Neuronal stem cell (in vitro differentiated cells): ENCODE results near the gene LGALS3. TPM values are rescaled to one million over a fixed set of nuclear protein-coding genes. Genes with fewer than 3 reads are reported as not detected.
"Not testable (repeated sequence)": the region's sequence is repeated elsewhere in the genome, so short reads cannot be mapped to it uniquely, and the experiment has no call there.

ENCODE experiments used
- DNase-seq: peaks from one replicate; pipeline ENCODE4 v3.0.0-alpha.2; 2013; ENCODE audit warnings: low spot score
- H2AFZ ChIP-seq: one replicate; pipeline ENCODE4 v1.6.1; 2013; ENCODE audit warnings: mild to moderate bottlenecking, low read length, inconsistent platforms
- H2AK5ac ChIP-seq: 2 replicates; pipeline ENCODE4 v1.6.1; 2013; ENCODE audit warnings: low read depth, mild to moderate bottlenecking, inconsistent platforms, low read length, moderate library complexity, mixed read lengths
- H2BK120ac ChIP-seq: 2 replicates; pipeline ENCODE4 v1.6.1; 2013; ENCODE audit warnings: low read depth, mild to moderate bottlenecking, inconsistent platforms, low read length, moderate library complexity, mixed read lengths
- H2BK12ac ChIP-seq: one replicate; pipeline ENCODE4 v1.6.1; 2013; ENCODE audit warnings: low read length, inconsistent platforms
- H2BK15ac ChIP-seq: 2 replicates; pipeline ENCODE4 v1.6.1; 2013; ENCODE audit warnings: mild to moderate bottlenecking, low read length, inconsistent platforms, mixed read lengths
- H2BK5ac ChIP-seq: one replicate; pipeline ENCODE4 v1.6.1; 2013; ENCODE audit warnings: inconsistent platforms, mild to moderate bottlenecking, low read length, moderate library complexity
- H3K14ac ChIP-seq: one replicate; pipeline ENCODE4 v1.6.1; 2013; ENCODE audit warnings: low read length, inconsistent platforms
- H3K18ac ChIP-seq: 2 replicates; pipeline ENCODE4 v1.6.1; 2013; ENCODE audit warnings: low read length, inconsistent platforms
- H3K23ac ChIP-seq: 2 replicates; pipeline ENCODE4 v1.6.1; 2013; ENCODE audit warnings: low read depth, mild to moderate bottlenecking, mixed read lengths, low read length, inconsistent platforms; ENCODE audit not compliant: poor library complexity
- H3K27ac ChIP-seq: replicated peaks from 3 replicates; pipeline ENCODE4 v1.5.1; 2013; ENCODE audit warnings: low read length, inconsistent platforms
- H3K27me3 ChIP-seq, 3 experiments: 2 replicates each; pipeline ENCODE4 v1.6.1; 2013; ENCODE audit warnings: low read length in 3 of 3, mild to moderate bottlenecking in 2 of 3, inconsistent platforms in 1 of 3, low read depth in 1 of 3, mixed read lengths in 1 of 3, moderate library complexity in 1 of 3; ENCODE audit not compliant: control insufficient read depth in 3 of 3, insufficient read depth in 3 of 3
- H3K36me3 ChIP-seq, 2 donors: replicated peaks in 1 of 2; 2 replicates each; pipeline ENCODE4 v1.6.1; 2013; ENCODE audit warnings: low read length in 2 of 2; ENCODE audit not compliant: control insufficient read depth in 2 of 2, insufficient read depth in 2 of 2
- H3K4ac ChIP-seq: 2 replicates; pipeline ENCODE4 v1.6.1; 2013; ENCODE audit warnings: inconsistent platforms, mild to moderate bottlenecking, low read length, moderate library complexity
- H3K4me1 ChIP-seq, 2 donors: 1 replicate in 1 of 2; 2 replicates in 1 of 2; pipeline ENCODE4 v1.6.1; 2013; ENCODE audit warnings: low read length in 2 of 2, low read depth in 1 of 2; ENCODE audit not compliant: control insufficient read depth in 2 of 2, insufficient read depth in 1 of 2
- H3K4me2 ChIP-seq: one replicate; pipeline ENCODE4 v1.6.1; 2013; ENCODE audit warnings: mild to moderate bottlenecking, low read length, inconsistent platforms; ENCODE audit not compliant: insufficient read depth, poor library complexity, severe bottlenecking
- H3K4me3 ChIP-seq, 2 donors: 2 replicates each; pipeline ENCODE4 v1.5.1; 2013; ENCODE audit warnings: low read length in 2 of 2, mild to moderate bottlenecking in 2 of 2, inconsistent platforms in 1 of 2, moderate library complexity in 1 of 2
- H3K79me1 ChIP-seq: one replicate; pipeline ENCODE4 v1.6.1; 2013; ENCODE audit warnings: low read depth, mild to moderate bottlenecking, inconsistent platforms, low read length, moderate library complexity
- H3K9ac ChIP-seq: one replicate; pipeline ENCODE4 v1.6.1; 2013; ENCODE audit warnings: mild to moderate bottlenecking, low read depth, low read length, inconsistent platforms; ENCODE audit not compliant: poor library complexity
- H3K9me3 ChIP-seq, 2 donors: replicated peaks in 1 of 2; 2 replicates each; pipeline versions ENCODE3 to v1.6.1; 2013; ENCODE audit warnings: low read length in 2 of 2, mild to moderate bottlenecking in 2 of 2, inconsistent platforms in 1 of 2, low read depth in 1 of 2, mixed read lengths in 1 of 2, moderate library complexity in 1 of 2; ENCODE audit not compliant: control insufficient read depth in 2 of 2, insufficient read depth in 1 of 2
- H4K8ac ChIP-seq: one replicate; pipeline ENCODE4 v1.6.1; 2013; ENCODE audit warnings: low read depth, mild to moderate bottlenecking, inconsistent platforms, low read length, moderate library complexity
- H4K91ac ChIP-seq: one replicate; pipeline ENCODE4 v1.6.1; 2013; ENCODE audit warnings: low read length, low read depth, mild to moderate bottlenecking, inconsistent platforms; ENCODE audit not compliant: poor library complexity
- WGBS, 2 donors: extraction: QIAGEN DNeasy Blood & Tissue Kit; methylation state at CpG; one replicate each; pipeline ENCODE4 v1.1.7; 2013; ENCODE audit warnings: missing lambda C conversion rate in 2 of 2, mixed read lengths in 1 of 2; ENCODE audit not compliant: insufficient read length in 2 of 2, insufficient replicate concordance in 1 of 2; ENCODE audit errors: extremely low coverage in 2 of 2; 5-methylcytosine and 5-hydroxymethylcytosine counted together
- polyA plus RNA-seq, 2 experiments: library from polyadenylated mRNA; stranded (reverse); fragments of 200-250 nt; gene quantifications; one replicate each; pipeline ENCODE4 v1.2.3, GENCODE V29; 2013

LGALS3 gene
- polyA plus RNA-seq (2013, experiment 1 of 2): 2.4 TPM
- 3.1 TPM for polyA plus RNA-seq (2013, experiment 2 of 2)

DNA sequence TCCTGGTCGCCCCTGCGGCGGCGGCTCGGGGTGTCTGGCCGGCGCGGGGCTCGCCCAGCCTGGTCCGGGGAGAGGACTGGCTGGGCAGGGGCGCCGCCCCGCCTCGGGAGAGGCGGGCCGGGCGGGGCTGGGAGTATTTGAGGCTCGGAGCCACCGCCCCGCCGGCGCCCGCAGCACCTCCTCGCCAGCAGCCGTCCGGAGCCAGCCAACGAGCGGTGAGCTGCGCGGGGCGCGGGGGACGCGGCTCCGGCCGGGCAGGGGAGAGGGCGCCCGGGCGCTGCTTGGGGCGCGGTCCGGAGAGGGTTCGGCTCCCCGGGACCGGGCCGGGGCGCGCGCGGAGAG is at the start of gene LGALS3:
Gene LGALS3 (plus strand): TSS at position 167 of the 342 bp plus-strand sequence. CDS start 8,122 bp downstream, outside the sequence.
- Histone ChIP-seq H2BK120ac (no peak within 1 kb of the TSS), H3K79me1 (no peaks in the 10 kb centered on the region)
- no CpG with 5 or more reads among the region's 50 CpGs for WGBS, 2 donors

DNA sequence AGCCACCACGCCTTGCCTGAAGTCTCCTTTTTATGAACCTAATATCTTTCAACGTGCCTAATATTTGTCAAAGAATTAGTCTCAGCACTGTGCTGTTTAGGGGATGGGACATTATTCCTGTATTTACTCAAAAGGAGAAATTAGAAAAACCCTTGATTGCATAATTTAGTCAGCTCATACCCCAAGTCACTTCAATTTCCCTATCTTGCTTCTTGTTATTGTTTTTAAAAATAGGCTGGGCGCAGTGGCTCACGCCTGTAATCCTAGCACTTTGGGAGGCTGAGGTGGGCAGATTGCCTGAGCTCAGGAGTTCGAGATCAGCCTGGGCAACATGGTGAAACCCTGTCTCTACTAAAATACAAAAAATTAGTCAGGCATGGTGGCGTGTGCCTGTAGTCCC is 49.1 kb upstream of the LGALS3 start:
- not testable (repeated sequence) for H3K23ac ChIP-seq, H3K4me3 ChIP-seq, H4K91ac ChIP-seq, H3K4me1 ChIP-seq, H2BK120ac ChIP-seq, H3K18ac ChIP-seq, H3K79me1 ChIP-seq, H3K27ac ChIP-seq, H2BK12ac ChIP-seq, H3K14ac ChIP-seq, H3K9ac ChIP-seq, H2AFZ ChIP-seq, H2BK15ac ChIP-seq, H2AK5ac ChIP-seq, H3K36me3 ChIP-seq, DNase-seq, H2BK5ac ChIP-seq, H3K4ac ChIP-seq, H4K8ac ChIP-seq, H3K27me3 ChIP-seq, H3K9me3 ChIP-seq, H3K4me2 ChIP-seq
- WGBS, 2 donors: no CpG with 5 or more reads among the region's 6 CpGs

More for the DNA sequence above, at the start of gene LGALS3:
- Histone ChIP-seq H2BK15ac (no peak within 1 kb of the TSS), H3K4me1 (peaks cover 3 to 6% of the 10 kb centered on the region in 2 donors), H3K36me3 (peaks cover 0 to under 1% of the 10 kb centered on the region in 2 donors), H3K23ac (peak within 1 kb of the TSS; percentile 61), H3K14ac (no peak within 1 kb of the TSS), H2AK5ac (no peak within 1 kb of the TSS), H3K4me2 (peak within 1 kb of the TSS; percentile 91), H3K9me3 (no peaks in the 10 kb centered on the region), H2BK5ac (peak within 1 kb of the TSS; percentile 25), H4K8ac (no peak within 1 kb of the TSS), H2BK12ac (no peak within 1 kb of the TSS), H3K4me3 (peak within 1 kb of the TSS in 1 of 2 donors; percentile 78), H2AFZ (no peak within 1 kb of the TSS), H3K4ac (no peak within 1 kb of the TSS), H3K9ac (peak within 1 kb of the TSS; percentile 75), H3K27ac (no peak within 1 kb of the TSS), H3K18ac (peak within 1 kb of the TSS; percentile 80), H3K27me3 (peaks cover 0 to 18% (median 3%) of the 10 kb centered on the region in 3 experiments), H4K91ac (no peak within 1 kb of the TSS)
- peak; percentile 37 for DNase-seq

DNA sequence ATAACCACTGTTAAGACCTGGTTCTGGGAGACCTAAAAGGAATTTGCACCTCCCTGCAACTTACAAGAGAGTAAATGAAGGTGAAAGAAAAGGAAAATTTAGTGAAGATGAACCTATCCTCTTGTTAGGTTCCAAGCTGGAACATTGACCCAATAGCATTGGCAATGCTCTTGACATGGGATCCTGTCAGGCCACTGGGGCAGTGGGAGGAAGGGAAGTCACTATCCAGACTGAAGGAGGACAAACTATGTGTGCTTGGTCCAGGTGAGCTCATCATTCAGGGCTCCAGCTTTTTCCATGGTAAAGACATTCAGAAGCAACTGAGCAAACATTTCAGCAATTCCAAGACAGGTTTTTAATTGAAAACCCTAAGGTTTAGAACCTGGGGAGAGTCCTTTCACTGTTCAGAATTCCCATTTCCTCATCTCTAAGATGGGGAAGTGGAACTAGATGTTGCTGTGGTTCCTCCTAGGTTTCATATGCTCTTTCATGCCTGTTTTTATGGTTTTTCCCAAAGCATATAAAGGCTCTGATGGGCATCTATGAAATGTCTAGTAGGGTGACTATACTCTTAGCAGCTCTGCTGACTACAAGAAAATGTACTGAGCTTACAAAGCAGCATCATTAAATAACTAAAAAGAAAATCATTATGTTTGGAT is 44.5 kb upstream of the LGALS3 start:
- no peak overlapping the region for H2BK120ac ChIP-seq
- no peak overlapping the region for H3K4ac ChIP-seq
- no peak overlapping the region for H3K23ac ChIP-seq
- H3K4me2 ChIP-seq: no peak overlapping the region
- no peaks in the 10 kb centered on the region for H3K27me3 ChIP-seq
- H2BK12ac ChIP-seq: no peak overlapping the region
- no peak overlapping the region for H4K8ac ChIP-seq
- no peak overlapping the region for H3K18ac ChIP-seq
- H3K36me3 ChIP-seq: no peaks in the 10 kb centered on the region
- no peak overlapping the region for H3K14ac ChIP-seq
- no peak overlapping the region for H2AK5ac ChIP-seq
- no peak overlapping the region for H2AFZ ChIP-seq
- H3K4me1 ChIP-seq: peaks cover 0 to 2% of the 10 kb centered on the region in 2 donors
- no peaks in the 10 kb centered on the region for H3K9me3 ChIP-seq
- no peak overlapping the region for H2BK5ac ChIP-seq
- H3K79me1 ChIP-seq: no peaks in the 10 kb centered on the region
- H3K9ac ChIP-seq: no peak overlapping the region
- H3K4me3 ChIP-seq: no peak overlapping the region
- no peak overlapping the region for H2BK15ac ChIP-seq
- no peak overlapping the region for H3K27ac ChIP-seq
- H4K91ac ChIP-seq: no peak overlapping the region
- no peak for DNase-seq

DNA sequence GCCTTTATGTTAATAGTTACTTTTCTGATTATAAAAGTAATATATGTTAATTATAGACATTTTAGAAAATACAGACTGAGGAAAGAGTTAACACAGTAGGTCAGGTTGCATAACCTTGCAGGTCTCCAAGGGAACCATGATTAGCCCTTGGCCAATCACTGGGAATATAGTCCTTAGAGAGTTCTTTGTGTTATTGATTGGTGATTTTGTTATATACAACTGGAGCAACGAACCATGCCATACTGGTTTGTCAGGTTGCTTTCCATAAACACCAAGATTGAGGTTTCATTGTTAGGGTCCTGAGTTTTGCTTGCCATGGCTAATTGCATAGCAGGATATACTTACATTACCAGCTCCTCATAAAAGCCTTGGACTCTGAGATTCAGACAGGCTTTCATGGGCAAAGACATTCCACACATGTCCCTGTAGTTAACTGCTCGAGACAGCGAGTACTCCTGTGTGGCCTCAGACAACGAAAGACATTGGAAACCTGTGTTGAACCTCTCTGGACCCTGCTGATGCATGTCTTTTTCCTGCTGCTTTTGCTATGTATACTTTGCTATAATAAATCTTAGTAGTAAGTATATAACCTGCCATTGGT is 43.9 kb upstream of the LGALS3 start:
- H3K27ac ChIP-seq: no peak overlapping the region

More for the DNA sequence above, 43.9 kb upstream of the LGALS3 start:
- Histone ChIP-seq H3K36me3 (no peaks in the 10 kb centered on the region), H3K23ac (no peak overlapping the region), H2BK12ac (no peak overlapping the region), H3K4me1 (peaks cover 0 to 2% of the 10 kb centered on the region in 2 donors), H3K4me3 (no peak overlapping the region), H4K8ac (no peak overlapping the region), H3K14ac (no peak overlapping the region), H3K18ac (no peak overlapping the region), H3K9ac (no peak overlapping the region), H2AK5ac (no peak overlapping the region), H3K27me3 (no peaks in the 10 kb centered on the region), H2AFZ (peak overlapping the region; percentile 1), H2BK15ac (no peak overlapping the region), H4K91ac (no peak overlapping the region), H3K4ac (no peak overlapping the region), H2BK5ac (no peak overlapping the region), H2BK120ac (no peak overlapping the region), H3K4me2 (no peak overlapping the region), H3K9me3 (no peaks in the 10 kb centered on the region), H3K79me1 (no peaks in the 10 kb centered on the region)
- WGBS, 2 donors: no CpG with 5 or more reads among the region's 4 CpGs
- no peak for DNase-seq
